ENCODE measurements around the gene TREML2.

DNA sequence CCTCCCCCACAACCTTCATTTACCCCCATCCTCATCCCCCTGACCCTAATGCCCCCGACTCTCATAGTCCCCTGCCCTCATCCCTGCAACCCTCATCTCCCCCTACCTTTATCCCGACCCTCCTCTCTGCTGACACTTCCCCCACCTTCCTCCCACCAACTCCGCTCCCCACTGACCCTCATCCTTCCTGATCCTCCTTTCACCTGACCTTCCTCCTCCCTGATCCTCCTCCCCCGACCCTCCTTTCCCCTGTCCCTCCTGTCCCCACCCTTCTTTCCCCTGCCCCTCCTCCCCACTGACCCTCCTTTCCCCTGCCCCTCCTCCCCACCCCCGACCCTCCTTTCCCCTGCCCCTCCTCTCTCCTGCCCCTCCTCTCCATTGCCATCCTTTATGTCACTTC, 7.1 kb downstream of the TREML2 start:
- no peak for TF ChIP-seq EZH2phosphoT487 (IDR thresholded peaks at IDR 0.05; ENCODE audit: insufficient read depth, low read depth)
- TF ChIP-seq EZH2 (IDR thresholded peaks at IDR 0.05; ENCODE audit: insufficient read depth, poor library complexity, severe bottlenecking), result no peak

All from GM23248 (cell line).